ENCODE data around the gene CCN6. TPM values are rescaled to one million over a fixed set of nuclear protein-coding genes. Genes with fewer than 3 reads are reported as not detected.

Gene CCN6
- total RNA-seq, 1 experiment from 2014 or later = not detected

DNA sequence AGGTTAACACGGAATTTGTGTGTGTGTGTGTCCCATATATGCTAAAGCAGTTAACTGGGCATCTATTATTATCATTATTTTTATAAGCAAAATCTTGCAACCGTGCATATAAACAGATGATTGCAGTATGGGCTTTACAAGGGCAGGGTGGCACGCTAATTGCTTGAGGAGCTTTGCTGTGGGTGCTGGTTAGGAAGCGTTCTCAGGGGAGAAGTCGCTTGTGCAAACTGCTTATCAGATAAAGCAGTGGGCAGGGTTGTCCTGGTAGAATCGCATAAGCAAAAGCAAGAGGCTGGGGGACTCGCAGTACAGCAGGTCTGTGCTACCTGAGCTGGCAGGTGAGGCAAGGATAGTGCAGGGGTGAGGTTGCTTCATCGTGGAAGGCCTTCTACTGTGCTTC, 9.7 kb upstream of the CCN6 start:
- DNase-seq (ENCODE audit: low read depth, low spot score) = no peak
- BruUV-seq (replicated peaks) = no TSS peak
- ChIA-PET POLR2A (no interaction called here), RAD21 (ENCODE audit: low non-redundant PET in 1 of 2, low total read pairs in 2 of 2, uncharacterized antibody in 2 of 2, unreplicated experiment in 2 of 2) (no interaction called here), CTCF (no interaction called here)
- Histone ChIP-seq H3K36me3 (ENCODE audit: control insufficient read depth in 1 of 2, insufficient read depth in 2 of 2, low read length in 2 of 2) (no peaks in the 10 kb centered on the region), H3K79me2 (ENCODE audit: insufficient read depth, low read length) (no peaks in the 10 kb centered on the region), H3K4me2 (ENCODE audit: low read length) (peak overlapping the region; percentile 86; the same call in 1 of the 2 replicates), H3K27me3 (ENCODE audit: insufficient read depth, low read length) (no peaks in the 10 kb centered on the region), H3K9me3 (ENCODE audit: control insufficient read depth in 1 of 2, insufficient read depth in 1 of 2, low read depth in 1 of 2, low read length in 2 of 2) (no peaks in the 10 kb centered on the region), H4K20me1 (ENCODE audit: insufficient read depth) (no peaks in the 10 kb centered on the region), H3K27ac (ENCODE audit: low read depth, low read length) (no peak overlapping the region), H3K9ac (ENCODE audit: low read length) (no peak overlapping the region), H2AFZ (ENCODE audit: low read depth, low read length, poor library complexity, severe bottlenecking) (no peak overlapping the region), H3K9me2 (ENCODE audit: insufficient read depth) (no peaks in the 10 kb centered on the region), H3K4me1 (ENCODE audit: control insufficient read depth in 1 of 2, insufficient read depth in 2 of 2, low read length in 2 of 2) (0 out of 4 replicates have a peak, but pooled peaks cover 0 to 4% of the 10 kb centered on the region in 2 experiments), H3K4me3 (replicated peaks in 1 of 2; ENCODE audit: low read depth in 1 of 2, low read length in 2 of 2) (no peak overlapping the region)
- no peak for TF ChIP-seq TCF7L2 (IDR thresholded peaks at IDR 0.05; ENCODE audit: borderline replicate concordance, extremely low read depth, insufficient read depth, insufficient read length)
- TF ChIP-seq, protein P1, sequence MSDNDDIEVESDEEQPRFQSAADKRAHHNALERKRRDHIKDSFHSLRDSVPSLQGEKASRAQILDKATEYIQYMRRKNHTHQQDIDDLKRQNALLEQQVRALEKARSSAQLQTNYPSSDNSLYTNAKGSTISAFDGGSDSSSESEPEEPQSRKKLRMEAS (IDR thresholded peaks at IDR 0.05) = no peak
- no peak for TF ChIP-seq FOSL1 (IDR thresholded peaks at IDR 0.05; ENCODE audit: low read depth)
- no peak for TF ChIP-seq POLR2A (IDR thresholded peaks at IDR 0.05; ENCODE audit: borderline replicate concordance, extremely low read depth, insufficient read depth, insufficient read length)
- no peak for TF ChIP-seq YY1 (IDR thresholded peaks at IDR 0.05; ENCODE audit: extremely low read depth, insufficient replicate concordance, low read depth, low read length)
- TF ChIP-seq, protein P2, sequence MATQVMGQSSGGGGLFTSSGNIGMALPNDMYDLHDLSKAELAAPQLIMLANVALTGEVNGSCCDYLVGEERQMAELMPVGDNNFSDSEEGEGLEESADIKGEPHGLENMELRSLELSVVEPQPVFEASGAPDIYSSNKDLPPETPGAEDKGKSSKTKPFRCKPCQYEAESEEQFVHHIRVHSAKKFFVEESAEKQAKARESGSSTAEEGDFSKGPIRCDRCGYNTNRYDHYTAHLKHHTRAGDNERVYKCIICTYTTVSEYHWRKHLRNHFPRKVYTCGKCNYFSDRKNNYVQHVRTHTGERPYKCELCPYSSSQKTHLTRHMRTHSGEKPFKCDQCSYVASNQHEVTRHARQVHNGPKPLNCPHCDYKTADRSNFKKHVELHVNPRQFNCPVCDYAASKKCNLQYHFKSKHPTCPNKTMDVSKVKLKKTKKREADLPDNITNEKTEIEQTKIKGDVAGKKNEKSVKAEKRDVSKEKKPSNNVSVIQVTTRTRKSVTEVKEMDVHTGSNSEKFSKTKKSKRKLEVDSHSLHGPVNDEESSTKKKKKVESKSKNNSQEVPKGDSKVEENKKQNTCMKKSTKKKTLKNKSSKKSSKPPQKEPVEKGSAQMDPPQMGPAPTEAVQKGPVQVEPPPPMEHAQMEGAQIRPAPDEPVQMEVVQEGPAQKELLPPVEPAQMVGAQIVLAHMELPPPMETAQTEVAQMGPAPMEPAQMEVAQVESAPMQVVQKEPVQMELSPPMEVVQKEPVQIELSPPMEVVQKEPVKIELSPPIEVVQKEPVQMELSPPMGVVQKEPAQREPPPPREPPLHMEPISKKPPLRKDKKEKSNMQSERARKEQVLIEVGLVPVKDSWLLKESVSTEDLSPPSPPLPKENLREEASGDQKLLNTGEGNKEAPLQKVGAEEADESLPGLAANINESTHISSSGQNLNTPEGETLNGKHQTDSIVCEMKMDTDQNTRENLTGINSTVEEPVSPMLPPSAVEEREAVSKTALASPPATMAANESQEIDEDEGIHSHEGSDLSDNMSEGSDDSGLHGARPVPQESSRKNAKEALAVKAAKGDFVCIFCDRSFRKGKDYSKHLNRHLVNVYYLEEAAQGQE (IDR thresholded peaks at IDR 0.05; ENCODE audit: low read depth) = no peak
- intact Hi-C loops (cut with micrococcal nuclease) = loop anchor here (5.0 kb wide), 1 partner anchor 47 kb away; no protein-coding TSS in a partner anchor
- ATAC-seq = no peak

All from HCT116 (cell line).